Fibroblast of pulmonary artery (primary cell): ENCODE results near the gene ZDBF2.

ENCODE experiments used
- DNase-seq: peaks from one replicate; pipeline ENCODE4 v3.0.0-alpha.2; 2010; ENCODE audit warnings: low read depth
- H3K4me3 ChIP-seq: replicated peaks from 2 replicates; pipeline ENCODE4 v1.5.1; 2011; ENCODE audit warnings: low read depth, mild to moderate bottlenecking, control low read depth, low read length, moderate library complexity
- CTCF ChIP-seq: IDR thresholded peaks from 2 replicates; pipeline ENCODE4 v1.5.1; 2011; ENCODE audit warnings: mild to moderate bottlenecking, control low read depth, low read length, inconsistent platforms; ENCODE audit errors: missing control alignments

Gene ZDBF2

GRCh38 chr2:206273905-206274304 lies 558 bp upstream of the ZDBF2 start:
- DNase-seq: no peak
- peak overlapping the region; percentile 72 for H3K4me3 ChIP-seq
- TF ChIP-seq CTCF: no peak

- DNase-seq: peak; percentile 79
- no peak for TF ChIP-seq CTCF
- H3K4me3 ChIP-seq: peak overlapping the region; percentile 72
Measured at GRCh38 chr2:206275312-206276055, 1.0 kb downstream of the ZDBF2 start.

GRCh38 chr2:206276169-206276942 lies 1.9 kb downstream of the ZDBF2 start:
- DNase-seq: no peak
- no peak for TF ChIP-seq CTCF
- peak overlapping the region; percentile 72 for H3K4me3 ChIP-seq

GRCh38 chr2:206277503-206277902 lies 3.0 kb downstream of the ZDBF2 start:
- DNase-seq: no peak
- no peak overlapping the region for H3K4me3 ChIP-seq
- TF ChIP-seq CTCF: no peak

GRCh38 chr2:206282746-206283145 lies 8.3 kb downstream of the ZDBF2 start:
- no peak overlapping the region for H3K4me3 ChIP-seq
- TF ChIP-seq CTCF: no peak
- no peak for DNase-seq

- DNase-seq: no peak
- TF ChIP-seq CTCF: no peak
- no peak overlapping the region for H3K4me3 ChIP-seq
Measured at GRCh38 chr2:206287197-206287596, 12.7 kb downstream of the ZDBF2 start.
